Measurements from ENCODE around the gene CDCA3.

Gene CDCA3

DNA sequence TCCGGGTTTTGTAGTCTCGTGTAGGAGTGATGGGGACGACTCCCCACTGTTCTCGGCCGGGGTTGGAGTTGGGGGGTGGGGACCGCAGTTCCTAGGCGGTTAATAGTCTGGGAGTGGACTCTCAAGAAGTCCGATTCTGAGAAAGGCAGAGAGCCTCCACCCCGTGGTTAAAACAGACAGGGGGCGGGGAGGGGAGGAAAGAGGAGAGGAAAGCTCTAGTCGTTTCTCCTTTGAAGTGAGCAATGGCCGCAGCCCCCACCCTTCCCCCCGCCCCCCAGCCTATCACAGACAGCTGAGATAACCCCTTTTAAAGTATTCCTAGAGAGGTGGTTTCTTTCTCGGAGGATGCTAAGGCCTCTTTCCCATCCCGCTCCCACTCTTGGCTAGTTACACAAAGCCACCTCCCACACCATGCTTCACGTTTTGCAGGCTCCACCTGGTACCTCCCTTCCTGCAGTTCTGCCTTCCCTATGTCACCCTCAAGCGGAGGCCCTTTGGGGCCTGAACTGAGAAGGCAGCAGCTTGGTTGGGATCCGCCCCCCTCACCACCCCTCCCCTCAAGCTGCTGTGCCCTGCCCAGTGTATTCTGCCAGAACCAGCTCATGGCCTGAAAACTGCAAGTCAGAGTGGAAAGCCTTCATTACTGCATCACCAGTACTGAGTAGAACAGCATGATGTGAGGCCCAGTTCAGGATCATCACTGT lies 1.7 kb upstream of the CDCA3 start:
- DNase-seq = no peak

DNA sequence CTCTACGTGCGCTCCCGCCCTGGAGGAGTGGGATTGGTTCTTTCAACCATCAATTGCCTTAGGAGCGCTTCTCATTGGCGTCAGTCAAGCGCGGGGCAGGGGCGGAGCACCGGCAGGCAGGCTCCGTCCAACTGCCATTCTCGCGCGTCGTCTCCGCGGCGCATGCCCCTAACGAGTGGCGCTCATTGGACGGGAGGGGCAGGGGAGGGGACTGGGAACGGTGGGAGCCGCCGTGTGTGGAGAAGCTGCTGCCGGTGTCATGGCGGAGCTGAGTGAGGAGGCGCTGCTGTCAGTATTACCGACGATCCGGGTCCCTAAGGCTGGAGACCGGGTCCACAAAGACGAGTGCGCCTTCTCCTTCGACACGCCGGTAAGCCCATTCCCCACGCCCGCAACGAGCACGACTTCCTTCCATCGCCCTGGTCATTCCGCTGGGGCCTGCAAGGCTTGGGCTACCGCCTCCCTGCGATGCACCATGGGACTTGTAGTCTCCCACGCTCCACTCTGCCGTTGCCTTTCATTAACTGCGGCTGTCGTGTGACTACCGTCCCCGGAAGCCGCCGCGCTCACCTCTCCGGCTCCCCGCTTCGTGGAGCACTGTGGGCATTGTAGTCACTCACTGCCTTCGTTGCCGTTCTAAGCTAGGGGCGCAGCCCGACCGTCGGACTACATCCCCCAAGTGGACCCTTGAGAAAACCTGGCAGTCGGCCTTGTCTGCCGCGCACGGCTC lies 1.0 kb upstream of the CDCA3 start, which contains the start of gene USP5:
Gene USP5, plus strand, starts transcription at position 230 of the 730 bp plus-strand sequence. Its CDS starts 30 bp downstream, at position 260.
- peak; percentile 98 for DNase-seq

DNA sequence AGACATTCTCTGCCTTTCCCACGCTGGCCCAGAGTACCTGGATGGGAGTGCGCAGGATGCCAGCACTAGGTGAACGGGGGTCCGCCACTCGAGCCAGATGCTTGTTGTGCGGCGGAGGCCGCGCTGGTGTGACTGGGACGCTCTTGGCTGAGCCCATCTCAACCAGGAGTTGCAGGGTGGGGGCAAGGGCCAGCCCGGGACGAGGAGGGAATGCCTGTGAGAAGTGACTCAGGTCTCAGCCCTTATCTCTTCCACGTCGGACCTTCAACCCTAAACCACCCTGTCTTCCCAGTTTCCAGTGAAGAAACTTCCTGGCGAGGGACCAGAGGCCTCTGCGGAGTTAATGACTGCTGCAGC lies 312 bp downstream of the CDCA3 start:
- no peak for DNase-seq

DNA sequence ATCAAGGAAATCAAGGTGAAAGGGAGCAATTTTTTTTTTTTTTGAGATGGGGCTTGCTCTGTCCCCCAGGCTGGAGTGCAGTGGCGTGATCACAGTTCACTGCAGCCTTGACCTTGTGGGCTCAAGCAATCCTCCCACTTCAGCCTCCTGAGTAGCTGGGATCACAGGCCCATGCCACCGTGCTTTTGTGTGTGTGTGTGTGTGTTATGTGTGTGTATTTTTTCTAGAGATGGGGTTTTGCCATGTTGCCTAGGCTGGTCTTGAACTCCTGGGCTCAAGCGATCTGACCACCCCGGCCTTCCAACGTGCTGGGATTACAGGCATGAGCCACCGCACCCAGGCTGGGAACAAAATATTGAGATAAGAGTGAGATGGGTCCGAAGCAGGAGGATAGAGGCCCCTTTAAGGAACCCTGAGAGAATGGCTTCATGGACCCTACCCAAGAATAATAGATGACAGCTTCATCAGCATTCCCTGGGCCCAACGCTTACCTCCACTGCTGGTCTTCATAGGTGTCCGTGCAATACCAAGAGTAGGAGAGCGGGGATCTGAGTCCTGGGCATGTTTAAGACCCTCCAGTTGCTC lies 1.0 kb downstream of the CDCA3 start:
- no peak for DNase-seq

DNA sequence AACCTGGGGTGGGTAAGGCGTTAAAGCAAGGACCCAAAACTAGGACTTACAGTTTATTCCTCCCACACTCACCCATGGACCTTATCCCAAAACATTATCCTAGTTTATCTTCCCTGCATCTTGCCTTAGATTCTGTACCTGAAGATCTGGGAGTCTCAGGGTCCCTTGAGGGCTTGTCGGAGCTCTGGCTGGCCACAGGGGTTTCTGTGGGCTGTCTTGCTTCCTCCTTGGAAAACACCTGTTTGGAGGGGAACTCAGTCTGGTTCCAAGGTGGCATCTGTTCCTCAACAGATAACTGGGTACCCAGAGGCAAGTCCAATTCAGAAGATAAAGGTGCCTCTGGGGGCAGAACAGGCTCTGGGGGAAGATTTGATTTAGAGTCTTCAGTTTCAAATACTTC lies 1.7 kb downstream of the CDCA3 start:
- DNase-seq = no peak

DNA sequence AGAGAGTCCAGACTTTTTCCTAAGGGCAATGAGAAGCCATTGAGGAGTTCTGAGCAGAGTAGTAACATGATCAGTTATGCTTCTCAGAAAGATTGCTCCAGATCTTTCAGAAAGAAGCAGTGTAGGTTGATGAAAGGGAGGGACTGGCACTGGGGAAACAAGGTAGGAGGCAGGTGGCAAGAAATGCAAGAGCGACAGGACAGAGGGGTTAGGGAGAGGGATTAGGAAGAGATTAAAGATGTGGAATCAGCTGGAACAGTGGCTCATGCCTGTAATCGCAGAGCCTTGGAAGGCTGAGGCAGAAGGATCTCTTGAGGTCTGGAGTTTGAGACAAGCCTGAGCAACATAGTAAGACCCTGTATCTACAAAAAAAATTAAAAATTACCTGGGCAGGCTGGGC lies 3.4 kb downstream of the CDCA3 start:
- no peak for DNase-seq

DNA sequence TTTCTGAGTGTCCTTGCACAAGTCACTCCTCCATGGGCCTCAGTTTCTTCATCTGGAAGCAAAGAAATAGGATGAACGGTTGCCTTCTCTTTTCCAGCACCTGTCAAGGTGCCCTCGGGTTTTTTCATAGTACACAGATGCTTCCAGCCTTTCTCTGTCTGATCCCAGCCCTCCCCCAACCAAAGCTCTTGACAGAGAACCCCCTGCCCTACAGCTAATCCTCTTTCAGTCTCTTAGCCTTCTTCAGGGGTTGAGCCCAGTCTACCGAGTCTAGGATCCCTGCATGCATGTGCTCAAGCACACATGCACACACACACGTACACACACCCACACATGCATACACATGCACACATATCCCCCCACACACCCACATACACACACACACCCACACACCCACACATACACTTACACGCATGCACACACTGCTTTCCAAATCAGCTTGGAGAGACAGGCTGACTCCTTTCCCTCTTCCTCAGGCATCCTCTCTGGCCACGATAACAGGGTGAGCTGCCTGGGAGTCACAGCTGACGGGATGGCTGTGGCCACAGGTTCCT lies 4.7 kb downstream of the CDCA3 start:
- DNase-seq = no peak

DNA sequence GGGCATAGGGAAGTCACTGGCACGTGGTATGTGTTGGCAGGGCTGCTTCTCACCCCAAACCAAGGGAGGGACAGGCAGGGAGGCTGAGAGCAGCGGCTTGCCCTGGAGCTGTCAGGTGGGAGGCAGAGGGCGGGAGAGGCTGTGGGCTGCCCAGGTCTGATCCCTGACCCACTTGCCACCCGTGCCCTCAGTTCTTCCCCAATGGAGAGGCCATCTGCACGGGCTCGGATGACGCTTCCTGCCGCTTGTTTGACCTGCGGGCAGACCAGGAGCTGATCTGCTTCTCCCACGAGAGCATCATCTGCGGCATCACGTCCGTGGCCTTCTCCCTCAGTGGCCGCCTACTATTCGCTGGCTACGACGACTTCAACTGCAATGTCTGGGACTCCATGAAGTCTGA lies 5.7 kb downstream of the CDCA3 start:
- DNase-seq = no peak

DNA sequence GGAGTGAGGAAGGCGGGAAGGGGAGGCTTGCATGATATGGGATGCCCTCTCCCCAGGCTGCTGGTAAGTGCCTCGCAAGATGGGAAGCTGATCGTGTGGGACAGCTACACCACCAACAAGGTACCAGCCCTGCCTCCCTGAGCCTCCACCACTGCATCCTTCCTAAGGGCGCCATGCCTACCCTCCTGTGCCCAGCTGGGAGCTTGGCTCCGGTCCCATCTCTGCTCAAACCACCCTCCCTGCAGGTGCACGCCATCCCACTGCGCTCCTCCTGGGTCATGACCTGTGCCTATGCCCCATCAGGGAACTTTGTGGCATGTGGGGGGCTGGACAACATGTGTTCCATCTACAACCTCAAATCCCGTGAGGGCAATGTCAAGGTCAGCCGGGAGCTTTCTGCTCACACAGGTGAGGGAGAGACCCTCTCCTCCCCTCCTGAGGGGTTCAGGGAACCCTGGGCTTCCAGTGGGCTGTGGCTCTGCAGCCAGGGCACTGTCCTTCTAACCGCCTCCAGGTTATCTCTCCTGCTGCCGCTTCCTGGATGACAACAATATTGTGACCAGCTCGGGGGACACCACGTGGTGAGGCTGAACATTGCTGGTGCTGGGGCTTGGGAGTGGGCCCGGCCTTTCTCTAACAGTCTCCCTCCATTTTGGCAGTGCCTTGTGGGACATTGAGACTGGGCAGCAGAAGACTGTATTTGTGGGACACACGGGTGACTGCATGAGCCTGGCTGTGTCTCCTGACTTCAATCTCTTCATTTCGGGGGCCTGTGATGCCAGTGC lies 7.8 kb downstream of the CDCA3 start:
- DNase-seq = no peak

DNA sequence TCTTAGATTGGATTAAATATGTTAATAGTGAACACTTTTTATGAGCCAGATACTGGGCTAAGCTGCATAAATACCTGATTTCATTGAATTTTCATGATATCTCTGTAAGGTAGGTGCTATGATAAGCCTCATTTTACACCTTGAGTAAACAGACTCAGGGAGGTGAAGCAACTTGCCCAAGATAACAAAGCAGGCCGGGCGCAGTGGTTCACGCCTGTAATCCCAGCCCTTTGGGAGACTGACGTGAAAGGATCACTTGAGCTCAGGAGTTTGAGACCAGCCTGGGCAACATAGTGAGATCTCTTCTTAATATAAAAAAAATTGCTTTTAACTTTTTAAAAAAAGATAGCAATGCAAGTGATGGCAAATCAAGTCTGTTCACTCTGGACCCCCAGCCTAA lies 9.0 kb downstream of the CDCA3 start:
- DNase-seq = no peak

DNA sequence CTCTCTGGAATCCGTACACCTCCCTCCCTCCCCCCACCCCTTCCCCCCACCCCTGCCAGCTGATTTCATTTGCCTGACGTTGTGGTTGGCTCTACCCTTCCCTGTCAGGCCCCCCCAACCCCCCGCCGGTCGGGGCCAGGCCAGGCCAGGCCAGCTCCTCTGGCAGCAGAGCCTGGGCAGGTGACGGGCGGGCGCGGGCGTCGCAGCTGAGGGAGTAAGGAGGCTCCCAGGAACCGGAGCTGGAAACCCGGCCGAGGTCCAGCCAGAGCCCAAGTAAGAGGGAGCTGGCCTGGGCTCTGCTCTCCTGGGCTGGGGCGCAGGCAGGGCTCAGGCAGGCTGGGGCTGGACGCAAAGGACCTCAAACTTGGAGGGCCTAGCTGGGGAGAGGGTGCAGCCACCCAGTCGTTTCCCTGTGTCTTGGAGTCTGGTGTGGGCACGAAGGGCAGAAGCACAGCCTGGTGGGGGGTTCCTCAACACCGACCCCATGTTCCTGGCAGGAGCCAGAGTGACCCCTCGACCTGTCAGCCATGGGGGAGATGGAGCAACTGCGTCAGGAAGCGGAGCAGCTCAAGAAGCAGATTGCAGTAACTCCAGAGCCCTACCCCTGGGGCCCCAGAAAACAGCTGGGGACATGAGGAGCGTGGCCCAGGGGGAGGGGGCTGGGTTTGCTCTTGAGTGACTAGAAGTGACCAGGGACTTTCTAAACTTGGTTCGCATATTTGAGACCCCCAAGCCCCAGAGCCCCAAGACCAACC lies 10.1 kb downstream of the CDCA3 start, which contains the start of gene GNB3:
Gene GNB3, plus strand, starts transcription at position 165 of the 755 bp plus-strand sequence. Its CDS starts 363 bp downstream, at position 528.
- DNase-seq = no peak

DNA sequence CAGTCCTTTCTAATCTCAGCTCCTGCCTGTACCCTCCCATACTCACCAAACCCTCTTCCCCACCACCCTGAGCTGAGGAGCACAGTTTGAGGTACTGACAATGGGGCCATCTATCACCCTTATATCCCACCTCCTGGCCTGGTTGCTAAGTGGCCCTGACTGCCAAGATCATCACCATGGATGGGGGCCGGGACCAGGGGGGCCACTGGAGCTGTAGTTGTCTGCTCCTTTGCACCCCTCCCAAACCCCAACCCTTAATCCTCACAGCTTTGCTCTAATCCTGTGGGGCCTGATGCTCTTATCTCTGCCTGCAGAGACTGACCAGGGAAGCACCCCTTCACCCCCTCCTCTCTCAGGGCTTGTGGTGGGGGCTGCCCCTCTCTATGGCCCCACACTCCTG lies 10.8 kb downstream of the CDCA3 start:
- no peak for DNase-seq

DNA sequence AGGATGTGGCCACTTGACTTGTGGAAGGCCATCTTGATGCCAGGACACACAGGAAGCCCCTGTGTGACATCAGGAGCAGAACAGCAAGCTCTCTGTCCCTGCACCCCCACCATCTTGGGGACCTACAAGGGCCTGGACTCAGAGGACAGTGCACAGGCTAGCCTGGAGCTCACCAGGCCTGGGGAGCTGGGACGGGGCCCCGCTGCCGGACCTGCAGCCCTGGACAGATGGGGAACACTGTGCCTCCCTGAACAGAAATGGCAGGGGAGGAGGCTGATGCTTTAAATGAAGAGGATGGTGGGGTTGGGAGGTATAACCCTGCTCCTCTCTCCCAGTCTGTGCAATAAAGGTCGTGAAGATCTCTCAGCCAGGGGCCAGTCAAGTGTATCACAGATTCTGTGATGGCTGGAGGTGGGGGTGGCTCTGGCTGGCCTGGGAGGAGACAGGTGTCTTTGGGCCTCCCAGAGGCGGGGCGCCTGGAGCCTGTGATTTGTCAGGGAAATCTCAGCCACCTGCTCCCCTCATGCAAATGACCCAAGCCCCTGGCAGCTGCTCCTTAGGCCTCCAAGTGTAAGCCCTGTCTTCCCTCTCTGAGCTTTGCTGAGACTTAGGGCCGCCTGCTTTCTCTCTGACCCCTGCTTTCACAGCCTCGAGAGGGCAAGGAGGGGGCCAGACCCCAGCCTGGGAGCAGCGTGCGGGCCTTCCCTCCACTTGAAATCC lies 11.4 kb downstream of the CDCA3 start:
- DNase-seq = no peak

DNA sequence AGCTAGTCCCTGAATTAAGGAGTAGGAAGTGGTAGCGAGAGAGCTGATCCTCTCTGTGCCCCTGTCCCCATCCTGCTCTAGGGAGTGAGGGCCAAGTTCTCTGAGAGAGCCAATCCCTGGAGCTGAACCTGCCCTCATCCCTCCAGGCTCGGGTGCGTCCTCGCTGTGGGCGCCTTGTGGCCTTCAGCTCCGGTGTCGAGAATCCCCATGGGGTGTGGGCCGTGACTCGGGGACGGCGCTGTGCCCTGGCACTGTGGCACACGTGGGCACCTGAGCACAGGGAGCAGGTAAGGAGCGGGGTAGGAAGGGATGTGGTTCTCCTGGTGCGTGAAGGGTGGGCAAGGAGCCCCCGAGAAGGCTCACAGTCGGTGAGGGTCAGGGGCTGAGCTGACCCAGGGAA lies 12.2 kb downstream of the CDCA3 start:
- DNase-seq = no peak

DNA sequence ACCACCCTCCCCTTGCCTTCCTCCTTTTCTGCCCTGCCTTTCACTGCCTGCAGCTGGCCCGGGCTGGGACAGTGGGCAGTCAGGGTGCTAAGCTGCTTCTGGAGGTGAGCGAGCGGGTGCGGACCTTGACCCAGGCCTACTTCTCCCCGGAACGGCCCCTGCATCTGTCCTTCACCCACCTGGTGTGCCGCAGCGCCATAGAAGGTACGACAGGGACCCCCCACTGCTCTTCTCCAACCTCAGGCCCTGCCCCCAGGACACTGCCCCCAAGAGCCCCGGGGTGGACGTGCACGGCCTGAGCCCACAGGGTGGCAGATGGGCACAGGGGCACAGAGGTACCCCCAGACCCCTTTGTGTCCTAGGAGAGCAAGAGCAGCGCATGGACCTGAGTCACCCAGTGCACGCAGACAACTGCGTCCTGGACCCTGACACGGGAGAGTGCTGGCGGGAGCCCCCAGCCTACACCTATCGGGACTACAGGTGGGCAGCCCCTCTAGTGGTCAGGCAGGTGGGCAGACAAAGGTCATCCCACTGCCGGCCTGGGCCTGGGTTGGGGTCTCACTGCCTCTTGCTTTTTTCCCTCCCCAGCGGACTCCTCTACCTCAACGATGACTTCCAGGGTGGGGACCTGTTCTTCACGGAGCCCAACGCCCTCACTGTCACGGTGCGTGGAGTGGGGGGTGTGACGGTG lies 13.6 kb downstream of the CDCA3 start:
- DNase-seq = no peak

DNA sequence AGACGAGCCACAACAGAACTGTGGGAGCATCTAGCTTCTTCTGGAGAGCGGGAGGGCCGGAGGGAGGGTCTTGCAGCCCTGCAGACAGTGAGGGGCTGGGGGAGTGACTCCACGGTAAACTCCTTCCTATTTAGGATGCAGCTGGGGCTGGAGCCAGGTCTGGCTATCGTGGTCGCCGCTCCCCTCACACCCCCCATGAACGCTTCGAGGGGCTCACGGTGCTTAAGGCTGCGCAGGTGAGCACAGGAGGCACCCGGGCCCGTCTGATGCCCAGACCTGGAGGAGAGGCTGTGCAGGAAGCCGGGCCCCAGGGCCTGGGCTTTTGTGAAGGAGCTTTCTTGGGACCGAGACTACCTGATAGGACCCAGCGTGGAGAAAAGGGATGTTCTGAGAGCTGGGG lies 14.2 kb downstream of the CDCA3 start:
- DNase-seq = no peak

DNA sequence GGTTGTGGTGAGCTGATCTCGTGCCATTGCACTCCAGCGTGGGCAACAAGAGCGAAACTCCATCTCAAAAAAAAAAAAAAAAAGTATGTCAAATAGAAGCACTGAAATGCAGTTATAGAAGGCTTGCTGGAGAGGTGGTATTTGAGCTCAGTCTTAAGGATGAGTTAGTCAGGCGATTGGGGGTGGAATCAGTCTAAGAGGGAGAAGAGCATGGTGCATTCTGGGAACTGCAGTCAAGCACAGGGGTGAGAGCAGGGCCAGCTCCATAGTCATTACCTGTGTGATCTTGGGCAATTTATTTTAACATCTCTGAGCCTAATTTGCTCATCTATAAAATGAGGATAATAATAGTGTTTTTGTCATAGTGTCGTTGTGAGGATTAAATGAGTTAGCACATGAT lies 16.2 kb downstream of the CDCA3 start:
- no peak for DNase-seq

DNA sequence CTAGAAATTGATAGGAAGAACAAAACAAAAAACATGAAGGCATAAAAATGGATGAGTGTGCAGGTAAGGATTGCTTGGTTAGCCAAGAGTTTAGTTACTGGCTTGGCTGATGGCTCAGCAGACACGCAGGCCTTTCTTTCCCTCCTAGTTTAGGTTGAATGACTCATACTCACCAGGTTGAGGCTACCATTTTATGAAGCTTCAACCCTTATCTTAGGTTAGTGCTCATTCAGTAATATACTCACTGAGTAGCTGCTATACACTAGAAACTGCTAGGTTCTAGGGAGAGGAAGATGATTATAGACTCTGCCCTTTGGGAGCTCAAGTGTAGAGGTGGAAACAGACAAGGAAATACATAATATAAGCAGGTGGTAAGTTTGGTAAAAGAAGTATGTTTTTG lies 16.8 kb downstream of the CDCA3 start:
- DNase-seq = no peak

DNA sequence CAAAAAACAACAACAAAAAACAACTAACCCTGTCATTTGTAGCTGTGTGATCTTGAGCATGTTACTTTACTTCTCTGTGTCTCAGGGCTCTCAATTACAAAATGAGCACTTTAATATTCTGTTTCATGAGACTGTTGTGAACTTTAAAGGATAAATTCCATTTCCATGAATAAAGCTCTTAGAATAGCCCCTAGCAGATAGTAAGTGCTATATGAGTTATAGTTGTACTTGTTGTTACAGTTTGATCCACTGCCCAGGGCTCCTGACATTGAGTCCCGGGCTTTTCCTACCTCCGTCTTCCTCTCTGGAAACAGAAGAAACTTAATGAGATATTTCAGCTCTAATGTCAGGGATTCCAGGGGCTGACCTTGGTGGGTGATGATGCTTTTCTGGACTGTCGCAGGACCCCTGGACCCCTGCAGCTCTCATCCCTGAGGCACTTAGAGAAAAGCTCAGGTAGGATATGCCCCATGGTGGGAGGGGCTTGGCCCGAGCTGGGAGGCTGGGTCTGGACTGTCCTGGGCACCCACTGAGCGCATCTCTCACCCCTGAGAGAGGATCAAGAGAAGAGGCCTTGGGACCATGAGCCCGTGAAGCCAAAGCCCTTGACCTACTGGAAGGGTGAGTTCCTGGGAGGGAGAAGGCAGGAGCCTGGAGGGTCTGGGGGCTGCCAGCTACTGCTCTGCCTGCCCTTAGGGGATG lies 17.7 kb downstream of the CDCA3 start:
- DNase-seq = no peak

DNA sequence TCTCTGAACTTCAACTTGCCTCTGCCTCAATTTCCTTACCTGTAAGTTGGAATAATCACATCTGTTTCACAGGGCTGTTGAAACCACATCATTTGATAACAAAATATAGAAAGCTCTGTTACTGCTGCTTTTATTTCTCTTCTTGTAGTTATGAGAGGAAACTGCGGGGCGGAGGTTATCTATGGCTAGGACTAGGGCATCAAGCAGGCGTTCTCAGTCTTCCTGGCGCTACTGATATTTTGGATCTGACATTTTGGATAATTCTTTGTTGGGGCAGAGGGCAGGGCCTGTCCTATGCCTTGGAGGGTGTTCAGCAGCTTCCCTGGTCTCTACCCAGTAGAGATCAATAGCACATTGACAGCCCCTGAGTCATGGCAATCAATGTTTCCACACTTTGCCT lies 19.0 kb downstream of the CDCA3 start:
- DNase-seq = no peak
